ENCODE data around the gene KRTAP5-4. TPM values are rescaled to one million over a fixed set of nuclear protein-coding genes. Genes with fewer than 3 reads are reported as not detected.
"Not testable (repeated sequence)": the region's sequence is repeated elsewhere in the genome, so short reads cannot be mapped to it uniquely, and the experiment has no call there.

KRTAP5-4 gene
- total and polyA plus RNA-seq, 4 donors: not detected

DNA sequence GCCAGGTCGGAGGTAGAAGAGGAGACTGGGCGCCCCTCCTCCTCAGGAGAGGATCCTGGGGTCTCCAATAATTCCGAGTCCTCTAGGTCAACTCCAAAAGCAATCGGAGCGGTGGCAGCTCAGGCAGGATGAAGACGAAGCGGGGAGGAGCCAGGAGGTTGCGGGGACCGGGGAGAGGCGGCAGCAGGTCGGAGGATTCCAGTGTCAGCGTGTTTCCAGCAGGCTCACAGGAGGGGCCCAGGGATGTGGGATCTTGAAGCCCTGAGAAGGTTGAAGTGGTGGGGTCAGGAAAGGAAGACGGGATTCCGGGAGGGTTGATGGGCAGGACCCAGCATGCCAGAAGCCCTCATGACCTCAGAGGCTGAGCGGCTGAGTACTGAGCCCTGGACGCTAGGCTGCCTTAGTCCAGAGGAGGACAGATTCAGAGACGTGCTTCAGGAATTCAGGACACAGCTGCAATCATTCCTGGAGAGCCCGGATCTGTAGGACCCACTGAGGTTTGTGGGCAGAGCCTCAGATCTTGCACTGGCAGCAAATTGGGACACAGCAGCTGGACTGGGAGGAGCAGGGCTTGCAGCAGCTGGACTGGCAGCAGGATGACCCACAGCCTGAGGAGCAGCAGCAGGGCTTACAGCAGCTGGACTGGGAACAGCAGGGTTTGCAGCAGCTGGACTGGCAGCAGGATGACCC lies 14.6 kb downstream of the KRTAP5-4 start:
- H3K36me3 ChIP-seq (ENCODE audit: control insufficient read depth in 4 of 4, insufficient read depth in 4 of 4, low read length in 4 of 4); H3K9ac ChIP-seq (ENCODE audit: insufficient read depth in 1 of 2, low read length in 2 of 2); H3K9me3 ChIP-seq (ENCODE audit: control insufficient read depth in 4 of 4, insufficient read depth in 3 of 4, low read length in 3 of 4); H3K4me1 ChIP-seq (ENCODE audit: control insufficient read depth in 5 of 5, insufficient read depth in 5 of 5, low read length in 5 of 5); ATAC-seq (ENCODE audit: insufficient read depth, low FRiP score); H3K27ac ChIP-seq (ENCODE audit: low read depth in 1 of 2, low read length in 1 of 2); H3K4me3 ChIP-seq: not testable (repeated sequence)
- DNase-seq: peak in 1 of 3 donors; percentile 17
- peaks cover 0 to 16% (median 4%) of the 10 kb centered on the region in 3 donors for H3K27me3 ChIP-seq (ENCODE audit: control insufficient read depth in 3 of 3, insufficient read depth in 3 of 3, low read length in 2 of 3)
- WGBS, 2 donors: 39 to 60% methylated on average over 18 of the region's 18 CpGs

DNA sequence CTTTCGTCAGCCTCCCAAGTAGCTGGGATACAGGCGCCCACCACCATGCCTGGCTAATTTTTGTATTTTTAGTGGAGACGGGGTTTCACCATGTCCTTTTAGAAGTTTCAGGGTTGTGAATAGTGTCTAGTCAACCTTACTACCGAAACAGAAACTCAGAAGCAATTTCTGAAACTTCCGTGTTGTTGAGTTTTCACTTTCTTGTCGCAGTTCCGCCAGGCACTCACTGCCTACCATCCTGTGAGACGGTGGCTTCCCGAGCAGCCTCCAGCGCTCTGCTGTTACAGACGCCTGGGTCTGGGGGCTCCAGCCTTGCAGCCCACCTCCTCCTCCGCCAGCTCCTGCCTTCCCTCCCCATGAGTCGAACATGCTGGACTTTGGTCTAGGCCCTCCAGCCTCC lies 16.0 kb downstream of the KRTAP5-4 start:
- H3K27me3 ChIP-seq (ENCODE audit: control insufficient read depth in 3 of 3, insufficient read depth in 3 of 3, low read length in 2 of 3): peaks cover 0 to 16% (median 4%) of the 10 kb centered on the region in 3 donors
- not testable (repeated sequence) for ATAC-seq (ENCODE audit: insufficient read depth, low FRiP score); H3K36me3 ChIP-seq (ENCODE audit: control insufficient read depth in 4 of 4, insufficient read depth in 4 of 4, low read length in 4 of 4); H3K9ac ChIP-seq (ENCODE audit: insufficient read depth in 1 of 2, low read length in 2 of 2); H3K27ac ChIP-seq (ENCODE audit: low read depth in 1 of 2, low read length in 1 of 2); H3K4me3 ChIP-seq; DNase-seq; H3K9me3 ChIP-seq (ENCODE audit: control insufficient read depth in 4 of 4, insufficient read depth in 3 of 4, low read length in 3 of 4); H3K4me1 ChIP-seq (ENCODE audit: control insufficient read depth in 5 of 5, insufficient read depth in 5 of 5, low read length in 5 of 5)
- WGBS, 2 donors: 82 to 90% methylated on average over 13 of the region's 13 CpGs

DNA sequence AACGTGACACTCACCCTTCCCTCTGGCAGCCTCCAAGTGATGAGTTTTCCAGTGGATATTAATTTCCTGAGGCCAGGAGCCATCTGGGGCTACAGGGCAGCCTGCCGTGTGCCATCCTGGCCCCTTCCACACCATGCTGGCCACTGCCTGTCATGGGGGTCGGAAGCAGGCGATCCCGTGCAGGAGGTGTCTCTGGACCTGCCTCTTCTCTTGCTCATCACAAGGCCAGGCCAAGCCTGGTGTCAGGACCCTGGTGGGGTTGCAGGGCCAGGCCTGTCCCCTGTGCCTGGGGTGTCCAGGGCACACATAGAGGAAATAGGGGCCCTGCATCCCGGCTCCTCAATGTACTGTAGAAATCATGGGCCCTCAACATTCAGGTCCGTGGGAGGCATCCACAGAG lies 17.2 kb downstream of the KRTAP5-4 start:
- TF ChIP-seq, protein P1, sequence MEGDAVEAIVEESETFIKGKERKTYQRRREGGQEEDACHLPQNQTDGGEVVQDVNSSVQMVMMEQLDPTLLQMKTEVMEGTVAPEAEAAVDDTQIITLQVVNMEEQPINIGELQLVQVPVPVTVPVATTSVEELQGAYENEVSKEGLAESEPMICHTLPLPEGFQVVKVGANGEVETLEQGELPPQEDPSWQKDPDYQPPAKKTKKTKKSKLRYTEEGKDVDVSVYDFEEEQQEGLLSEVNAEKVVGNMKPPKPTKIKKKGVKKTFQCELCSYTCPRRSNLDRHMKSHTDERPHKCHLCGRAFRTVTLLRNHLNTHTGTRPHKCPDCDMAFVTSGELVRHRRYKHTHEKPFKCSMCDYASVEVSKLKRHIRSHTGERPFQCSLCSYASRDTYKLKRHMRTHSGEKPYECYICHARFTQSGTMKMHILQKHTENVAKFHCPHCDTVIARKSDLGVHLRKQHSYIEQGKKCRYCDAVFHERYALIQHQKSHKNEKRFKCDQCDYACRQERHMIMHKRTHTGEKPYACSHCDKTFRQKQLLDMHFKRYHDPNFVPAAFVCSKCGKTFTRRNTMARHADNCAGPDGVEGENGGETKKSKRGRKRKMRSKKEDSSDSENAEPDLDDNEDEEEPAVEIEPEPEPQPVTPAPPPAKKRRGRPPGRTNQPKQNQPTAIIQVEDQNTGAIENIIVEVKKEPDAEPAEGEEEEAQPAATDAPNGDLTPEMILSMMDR (IDR thresholded peaks at IDR 0.05; ENCODE audit: control extremely low read depth, extremely low read depth): no peak
- no peak overlapping the region for H3K9ac ChIP-seq (ENCODE audit: insufficient read depth in 1 of 2, low read length in 2 of 2)
- ATAC-seq (ENCODE audit: insufficient read depth, low FRiP score) (no peak), DNase-seq (no peak)
- H3K4me1 ChIP-seq (ENCODE audit: control insufficient read depth in 5 of 5, insufficient read depth in 5 of 5, low read length in 5 of 5): peaks cover 0 to 5% (median 0%) of the 10 kb centered on the region in 5 donors
- 83 to 93% methylated on average over 7 of the region's 7 CpGs for WGBS, 2 donors
- H3K27me3 ChIP-seq (ENCODE audit: control insufficient read depth in 3 of 3, insufficient read depth in 3 of 3, low read length in 2 of 3): peaks cover 3 to 19% (median 4%) of the 10 kb centered on the region in 3 donors
- H3K27ac ChIP-seq (ENCODE audit: low read depth in 1 of 2, low read length in 1 of 2): no peak overlapping the region
- H3K9me3 ChIP-seq (ENCODE audit: control insufficient read depth in 4 of 4, insufficient read depth in 3 of 4, low read length in 3 of 4): no peaks in the 10 kb centered on the region
- H3K4me3 ChIP-seq: no peak overlapping the region
- H3K36me3 ChIP-seq (ENCODE audit: control insufficient read depth in 4 of 4, insufficient read depth in 4 of 4, low read length in 4 of 4): no peaks in the 10 kb centered on the region

DNA sequence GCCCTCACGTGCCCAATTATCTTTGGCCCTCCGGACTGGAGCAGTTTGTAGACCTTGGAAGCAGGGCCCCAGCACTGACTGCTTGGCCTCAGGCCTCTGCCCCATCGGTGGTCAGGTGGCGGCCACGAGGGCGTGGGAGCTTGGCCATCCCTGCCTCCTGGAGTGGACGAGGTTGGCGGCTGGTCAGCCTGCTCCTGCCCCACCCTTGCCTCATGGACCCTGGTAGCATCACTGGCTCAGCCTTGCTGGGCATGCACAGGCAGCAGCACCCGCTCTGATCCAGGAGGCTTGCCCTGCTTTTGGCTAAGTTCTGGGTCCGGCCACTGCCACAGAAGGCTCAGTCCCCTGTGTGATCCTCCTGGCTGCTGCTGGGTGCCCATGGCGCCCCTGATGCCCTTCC lies 17.8 kb downstream of the KRTAP5-4 start:
- Histone ChIP-seq H3K36me3 (ENCODE audit: control insufficient read depth in 4 of 4, insufficient read depth in 4 of 4, low read length in 4 of 4) (no peaks in the 10 kb centered on the region), H3K27me3 (ENCODE audit: control insufficient read depth in 3 of 3, insufficient read depth in 3 of 3, low read length in 2 of 3) (peaks cover 3 to 22% (median 4%) of the 10 kb centered on the region in 3 donors), H3K9me3 (ENCODE audit: control insufficient read depth in 4 of 4, insufficient read depth in 3 of 4, low read length in 3 of 4) (no peaks in the 10 kb centered on the region), H3K4me1 (ENCODE audit: control insufficient read depth in 5 of 5, insufficient read depth in 5 of 5, low read length in 5 of 5) (peaks cover 0 to 5% (median 0%) of the 10 kb centered on the region in 5 donors), H3K27ac (ENCODE audit: low read depth in 1 of 2, low read length in 1 of 2) (no peak overlapping the region), H3K4me3 (no peak overlapping the region), H3K9ac (ENCODE audit: insufficient read depth in 1 of 2, low read length in 2 of 2) (no peak overlapping the region)
- DNase-seq: no peak
- WGBS, 2 donors: 93 to 95% methylated on average over 11 of the region's 11 CpGs
- TF ChIP-seq, protein P1 (IDR thresholded peaks at IDR 0.05; ENCODE audit: control extremely low read depth, extremely low read depth): no peak
- no peak for ATAC-seq (ENCODE audit: insufficient read depth, low FRiP score)

Data from lung (tissue), 12 donors.